ENCODE data around the gene MAGI2.
A peak's percentile ranks its signal among the peaks of the same experiment; 100 is the strongest.

MAGI2 gene

GRCh38 chr7:78523930-78524329 lies 929.5 kb downstream of the MAGI2 start:
- Histone ChIP-seq H3K27ac (ENCODE audit: low read length, poor library complexity, severe bottlenecking) (no peak overlapping the region), H2BK120ac (ENCODE audit: low read depth, low read length) (no peak overlapping the region), H3K9ac (ENCODE audit: low read length) (no peak overlapping the region), H2AK5ac (ENCODE audit: low read length, severe bottlenecking) (no peak overlapping the region), H4K8ac (ENCODE audit: low read length) (no peak overlapping the region), H4K91ac (ENCODE audit: low read length) (no peak overlapping the region), H3K9me3 (ENCODE audit: control insufficient read depth, low read length) (no peaks in the 10 kb centered on the region), H2BK15ac (ENCODE audit: low read depth, poor library complexity, severe bottlenecking) (no peak overlapping the region), H3K4me1 (ENCODE audit: control insufficient read depth, insufficient read depth, low read depth, low read length) (no peaks in the 10 kb centered on the region), H2BK12ac (ENCODE audit: low read length in 2 of 2) (no peak overlapping the region), H3K79me1 (replicated peaks; ENCODE audit: low read length, poor library complexity, severe bottlenecking) (no peaks in the 10 kb centered on the region), H3K14ac (ENCODE audit: low read length in 2 of 2) (peak overlapping the region in 1 of 2 experiments; percentile 28), H2AFZ (ENCODE audit: low read depth, low read length) (no peak overlapping the region), H3K4me2 (ENCODE audit: low read length, poor library complexity, severe bottlenecking) (no peak overlapping the region), H3K4me3 (ENCODE audit: insufficient read depth in 1 of 2, low read depth in 1 of 2, low read length in 2 of 2) (no peak overlapping the region), H3K18ac (ENCODE audit: low read depth in 1 of 2, low read length in 2 of 2) (no peak overlapping the region), H2BK5ac (ENCODE audit: low read depth, low read length, poor library complexity, severe bottlenecking) (no peak overlapping the region), H3K23ac (ENCODE audit: low read length in 2 of 2) (no peak overlapping the region), H3K4ac (ENCODE audit: low read depth in 1 of 2, low read length in 2 of 2) (no peak overlapping the region), H3K36me3 (ENCODE audit: control insufficient read depth in 1 of 2, insufficient read depth in 2 of 2, low read depth in 1 of 2, low read length in 2 of 2) (no peaks in the 10 kb centered on the region), H3K27me3 (ENCODE audit: control insufficient read depth in 1 of 2, insufficient read depth in 1 of 2, low read length in 2 of 2) (no peaks in the 10 kb centered on the region)
- no peak for DNase-seq
- WGBS = 79% methylated on average over 5 of the region's 5 CpGs

GRCh38 chr7:78521961-78522360 lies 931.5 kb downstream of the MAGI2 start:
- no peak overlapping the region for H3K4ac ChIP-seq (ENCODE audit: low read depth in 1 of 2, low read length in 2 of 2)
- H2AFZ ChIP-seq (ENCODE audit: low read depth, low read length) = no peak overlapping the region
- no peak overlapping the region for H3K9ac ChIP-seq (ENCODE audit: low read length)
- no peak overlapping the region for H2AK5ac ChIP-seq (ENCODE audit: low read length, severe bottlenecking)
- WGBS = 88% methylated on average over 3 of the region's 3 CpGs
- H3K14ac ChIP-seq (ENCODE audit: low read length in 2 of 2) = no peak overlapping the region
- H3K79me1 ChIP-seq (replicated peaks; ENCODE audit: low read length, poor library complexity, severe bottlenecking) = no peaks in the 10 kb centered on the region
- no peak overlapping the region for H2BK5ac ChIP-seq (ENCODE audit: low read depth, low read length, poor library complexity, severe bottlenecking)
- no peaks in the 10 kb centered on the region for H3K9me3 ChIP-seq (ENCODE audit: control insufficient read depth, low read length)
- no peak overlapping the region for H3K4me3 ChIP-seq (ENCODE audit: insufficient read depth in 1 of 2, low read depth in 1 of 2, low read length in 2 of 2)
- no peaks in the 10 kb centered on the region for H3K4me1 ChIP-seq (ENCODE audit: control insufficient read depth, insufficient read depth, low read depth, low read length)
- H3K36me3 ChIP-seq (ENCODE audit: control insufficient read depth in 1 of 2, insufficient read depth in 2 of 2, low read depth in 1 of 2, low read length in 2 of 2) = no peaks in the 10 kb centered on the region
- no peak overlapping the region for H3K27ac ChIP-seq (ENCODE audit: low read length, poor library complexity, severe bottlenecking)
- no peak for DNase-seq
- no peak overlapping the region for H2BK15ac ChIP-seq (ENCODE audit: low read depth, poor library complexity, severe bottlenecking)
- no peak overlapping the region for H2BK12ac ChIP-seq (ENCODE audit: low read length in 2 of 2)
- H3K23ac ChIP-seq (ENCODE audit: low read length in 2 of 2) = no peak overlapping the region
- no peak overlapping the region for H4K8ac ChIP-seq (ENCODE audit: low read length)
- no peak overlapping the region for H3K4me2 ChIP-seq (ENCODE audit: low read length, poor library complexity, severe bottlenecking)
- no peak overlapping the region for H2BK120ac ChIP-seq (ENCODE audit: low read depth, low read length)
- H3K27me3 ChIP-seq (ENCODE audit: control insufficient read depth in 1 of 2, insufficient read depth in 1 of 2, low read length in 2 of 2) = no peaks in the 10 kb centered on the region
- H3K18ac ChIP-seq (ENCODE audit: low read depth in 1 of 2, low read length in 2 of 2) = no peak overlapping the region
- no peak overlapping the region for H4K91ac ChIP-seq (ENCODE audit: low read length)

GRCh38 chr7:78516450-78516849 lies 937.0 kb downstream of the MAGI2 start:
- no peak overlapping the region for H4K8ac ChIP-seq (ENCODE audit: low read length)
- no peak overlapping the region for H3K18ac ChIP-seq (ENCODE audit: low read depth in 1 of 2, low read length in 2 of 2)
- no peak overlapping the region for H3K4ac ChIP-seq (ENCODE audit: low read depth in 1 of 2, low read length in 2 of 2)
- H2AK5ac ChIP-seq (ENCODE audit: low read length, severe bottlenecking) = no peak overlapping the region
- H3K23ac ChIP-seq (ENCODE audit: low read length in 2 of 2) = no peak overlapping the region
- H3K4me3 ChIP-seq (ENCODE audit: insufficient read depth in 1 of 2, low read depth in 1 of 2, low read length in 2 of 2) = no peak overlapping the region
- no peak overlapping the region for H4K91ac ChIP-seq (ENCODE audit: low read length)
- no peak overlapping the region for H3K9ac ChIP-seq (ENCODE audit: low read length)
- no peaks in the 10 kb centered on the region for H3K27me3 ChIP-seq (ENCODE audit: control insufficient read depth in 1 of 2, insufficient read depth in 1 of 2, low read length in 2 of 2)
- no peak overlapping the region for H2BK5ac ChIP-seq (ENCODE audit: low read depth, low read length, poor library complexity, severe bottlenecking)
- no peak for DNase-seq
- WGBS = 68% methylated on average over 2 of the region's 2 CpGs
- no peak overlapping the region for H3K27ac ChIP-seq (ENCODE audit: low read length, poor library complexity, severe bottlenecking)
- H2AFZ ChIP-seq (ENCODE audit: low read depth, low read length) = no peak overlapping the region
- H2BK120ac ChIP-seq (ENCODE audit: low read depth, low read length) = no peak overlapping the region
- no peak overlapping the region for H2BK15ac ChIP-seq (ENCODE audit: low read depth, poor library complexity, severe bottlenecking)
- H2BK12ac ChIP-seq (ENCODE audit: low read length in 2 of 2) = no peak overlapping the region
- no peaks in the 10 kb centered on the region for H3K36me3 ChIP-seq (ENCODE audit: control insufficient read depth in 1 of 2, insufficient read depth in 2 of 2, low read depth in 1 of 2, low read length in 2 of 2)
- H3K4me1 ChIP-seq (ENCODE audit: control insufficient read depth, insufficient read depth, low read depth, low read length) = no peaks in the 10 kb centered on the region
- no peak overlapping the region for H3K4me2 ChIP-seq (ENCODE audit: low read length, poor library complexity, severe bottlenecking)
- H3K9me3 ChIP-seq (ENCODE audit: control insufficient read depth, low read length) = no peaks in the 10 kb centered on the region
- H3K14ac ChIP-seq (ENCODE audit: low read length in 2 of 2) = no peak overlapping the region
- H3K79me1 ChIP-seq (replicated peaks; ENCODE audit: low read length, poor library complexity, severe bottlenecking) = no peaks in the 10 kb centered on the region

- no peak overlapping the region for H2BK5ac ChIP-seq (ENCODE audit: low read depth, low read length, poor library complexity, severe bottlenecking)
- DNase-seq = no peak
- 93% methylated on average over 6 of the region's 6 CpGs for WGBS
Measured at GRCh38 chr7:78514634-78515033, 938.8 kb downstream of the MAGI2 start.

More at GRCh38 chr7:78514634-78515033, 938.8 kb downstream of the MAGI2 start:
- no peak overlapping the region for H2BK120ac ChIP-seq (ENCODE audit: low read depth, low read length)
- no peak overlapping the region for H3K23ac ChIP-seq (ENCODE audit: low read length in 2 of 2)
- no peaks in the 10 kb centered on the region for H3K4me1 ChIP-seq (ENCODE audit: control insufficient read depth, insufficient read depth, low read depth, low read length)
- H3K79me1 ChIP-seq (replicated peaks; ENCODE audit: low read length, poor library complexity, severe bottlenecking) = no peaks in the 10 kb centered on the region
- no peak overlapping the region for H3K4me2 ChIP-seq (ENCODE audit: low read length, poor library complexity, severe bottlenecking)
- no peaks in the 10 kb centered on the region for H3K9me3 ChIP-seq (ENCODE audit: control insufficient read depth, low read length)
- H3K27ac ChIP-seq (ENCODE audit: low read length, poor library complexity, severe bottlenecking) = no peak overlapping the region
- H2BK12ac ChIP-seq (ENCODE audit: low read length in 2 of 2) = peak overlapping the region in 1 of 2 experiments; percentile 19
- no peak overlapping the region for H3K9ac ChIP-seq (ENCODE audit: low read length)
- H2BK15ac ChIP-seq (ENCODE audit: low read depth, poor library complexity, severe bottlenecking) = no peak overlapping the region
- no peak overlapping the region for H3K4ac ChIP-seq (ENCODE audit: low read depth in 1 of 2, low read length in 2 of 2)
- no peak overlapping the region for H3K18ac ChIP-seq (ENCODE audit: low read depth in 1 of 2, low read length in 2 of 2)
- H3K14ac ChIP-seq (ENCODE audit: low read length in 2 of 2) = no peak overlapping the region
- H4K91ac ChIP-seq (ENCODE audit: low read length) = no peak overlapping the region
- H3K27me3 ChIP-seq (ENCODE audit: control insufficient read depth in 1 of 2, insufficient read depth in 1 of 2, low read length in 2 of 2) = no peaks in the 10 kb centered on the region
- H4K8ac ChIP-seq (ENCODE audit: low read length) = no peak overlapping the region
- no peak overlapping the region for H2AFZ ChIP-seq (ENCODE audit: low read depth, low read length)
- no peaks in the 10 kb centered on the region for H3K36me3 ChIP-seq (ENCODE audit: control insufficient read depth in 1 of 2, insufficient read depth in 2 of 2, low read depth in 1 of 2, low read length in 2 of 2)
- H2AK5ac ChIP-seq (ENCODE audit: low read length, severe bottlenecking) = no peak overlapping the region
- no peak overlapping the region for H3K4me3 ChIP-seq (ENCODE audit: insufficient read depth in 1 of 2, low read depth in 1 of 2, low read length in 2 of 2)
